HG03558 (cell line): Measurements from ENCODE around the gene SLC2A11.
A peak's percentile ranks its signal among the peaks of the same experiment; 100 is the strongest.

Source experiments
- ATAC-seq: cut with Tn5 transposase; IDR thresholded peaks from one replicate; pipeline ENCODE4 v1.9.1; 2021; ENCODE audit warnings: moderate number of reproducible peaks; ENCODE audit not compliant: unreplicated experiment; ENCODE audit errors: extremely low read depth

SLC2A11 gene

GRCh38 chr22:23857606-23858483 is at the start of gene SLC2A11:
Gene SLC2A11 (plus strand): TSS chr22:23857875. CDS start chr22:23858000, 125 bp downstream.
- peak; percentile 76 for ATAC-seq

GRCh38 chr22:23812378-23812777 is 45.3 kb upstream of the SLC2A11 start:
- no peak for ATAC-seq

GRCh38 chr22:23815541-23816155 is 42.0 kb upstream of the SLC2A11 start:
- ATAC-seq, result no peak

- no peak for ATAC-seq
Observed at GRCh38 chr22:23816156-23816976, 41.3 kb upstream of the SLC2A11 start.

- ATAC-seq, result no peak
Observed at GRCh38 chr22:23817146-23817545, 40.5 kb upstream of the SLC2A11 start.

GRCh38 chr22:23818541-23818940 is 39.1 kb upstream of the SLC2A11 start:
- ATAC-seq, result no peak

GRCh38 chr22:23820748-23821211 is 36.9 kb upstream of the SLC2A11 start:
- no peak for ATAC-seq

- ATAC-seq, result no peak
Observed at GRCh38 chr22:23822101-23822671, 35.5 kb upstream of the SLC2A11 start.

GRCh38 chr22:23823331-23823791 is 34.3 kb upstream of the SLC2A11 start:
- ATAC-seq, result no peak

GRCh38 chr22:23824476-23825245 is 33.0 kb upstream of the SLC2A11 start:
- ATAC-seq, result no peak

- ATAC-seq, result no peak
Observed at GRCh38 chr22:23825246-23825905, 32.3 kb upstream of the SLC2A11 start.

GRCh38 chr22:23826510-23827350 is 30.9 kb upstream of the SLC2A11 start:
- no peak for ATAC-seq

- ATAC-seq, result no peak
Observed at GRCh38 chr22:23827351-23827995, 30.2 kb upstream of the SLC2A11 start.

- no peak for ATAC-seq
Observed at GRCh38 chr22:23828800-23829680, 28.6 kb upstream of the SLC2A11 start.

- no peak for ATAC-seq
Observed at GRCh38 chr22:23829845-23830372, 27.8 kb upstream of the SLC2A11 start.

- no peak for ATAC-seq
Observed at GRCh38 chr22:23831261-23831660, 26.4 kb upstream of the SLC2A11 start.
